HepG2 (cell line): ENCODE measurements around the gene TSPAN15. TPM values are rescaled to one million over a fixed set of nuclear protein-coding genes. Genes with fewer than 3 reads are reported as not detected.

Experiments used
- HOXA7 ChIP-seq: sonication (generic); formaldehyde crosslinking; IDR thresholded peaks from 2 replicates; pipeline ENCODE4 v1.8.1; 2022; ENCODE audit warnings: mild to moderate bottlenecking, missing genetic modification reagents, moderate library complexity
- LRRFIP1 ChIP-seq: sonication (generic); formaldehyde crosslinking; conservative IDR thresholded peaks from 2 replicates; pipeline ENCODE4 v1.4.0; 2020; ENCODE audit warnings: missing genetic modification reagents
- MLXIP ChIP-seq: sonication (generic); formaldehyde crosslinking; IDR thresholded peaks from 2 replicates; pipeline ENCODE4 v1.9.0; 2021; ENCODE audit warnings: missing genetic modification reagents, borderline replicate concordance
- SP1 ChIP-seq, 2 experiments: fragments of 450-650 bp in 1 of 2; sonication (generic) in 1 of 2; formaldehyde crosslinking in 1 of 2; IDR thresholded peaks; 2 replicates each; pipeline versions ENCODE4 v1.4.0 to v1.6.1; 2016 to 2020; ENCODE audit warnings: missing genetic modification reagents in 1 of 2
- TFE3 ChIP-seq: IDR thresholded peaks from 2 replicates; pipeline ENCODE4 v1.6.1; 2016
- ZFP90 ChIP-seq: sonication (generic); formaldehyde crosslinking; IDR thresholded peaks from 2 replicates; pipeline ENCODE4 v1.8.0; 2022; ENCODE audit warnings: missing genetic modification reagents, mild to moderate bottlenecking, inconsistent platforms, borderline replicate concordance
- ZNF451 ChIP-seq: sonication (generic); formaldehyde crosslinking; IDR thresholded peaks from 2 replicates; pipeline ENCODE4 v1.5.0; 2020; ENCODE audit warnings: mild to moderate bottlenecking, missing genetic modification reagents
- ZNF609 ChIP-seq: sonication (generic); formaldehyde crosslinking; IDR thresholded peaks from 2 replicates; pipeline ENCODE4 v1.4.0; 2020; ENCODE audit warnings: mild to moderate bottlenecking, missing genetic modification reagents, borderline replicate concordance
- ZNF740 ChIP-seq: sonication (generic); formaldehyde crosslinking; IDR thresholded peaks from 2 replicates; pipeline ENCODE4 v1.4.0; 2020; ENCODE audit warnings: missing genetic modification reagents
- polyA plus RNA-seq, 8 experiments: library from polyadenylated mRNA; depleted of rRNA in 3 of 8; stranded (reverse) in 7 of 8; unstranded in 1 of 8; fragments of >200 nt; fragmentation: Illumina TruSeq in 4 of 8; extraction: Trizol in 4 of 8; gene quantifications; 2 replicates each; pipeline versions ENCODE4 v1.2.1 to v1.2.3, GENCODE V29; 2011 to 2016; ENCODE audit warnings: low read depth in 4 of 8, missing spikeins in 1 of 8, mixed read lengths in 1 of 8; ENCODE audit not compliant: insufficient read depth in 1 of 8
- total RNA-seq, 5 experiments: library from RNA; depleted of rRNA; stranded (reverse); fragments of >200 nt; fragmentation: Illumina TruSeq; extraction: Trizol; gene quantifications; 2 replicates each; pipeline ENCODE4 v1.2.3, GENCODE V29; 2016; ENCODE audit warnings: low read depth in 1 of 5

The TSPAN15 gene
- total and polyA plus RNA-seq, 2 of the 13 experiments (the other 11 are each of a cell fraction or from before 2014, with no cell fraction given): 0.27 to 3.2 TPM

GRCh38 chr10:69425511-69426298 is 25.6 kb upstream of the TSPAN15 start (continued):
- TF ChIP-seq LRRFIP1 (CRISPR knock-in tag): no peak
- no peak for TF ChIP-seq ZFP90 (CRISPR knock-in tag)
- peak; percentile 97 for TF ChIP-seq TFE3 (CRISPR knock-in tag)
- TF ChIP-seq ZNF740 (CRISPR knock-in tag): no peak
- no peak for TF ChIP-seq SP1 (IDR thresholded peaks at IDR 0.05)
- no peak for TF ChIP-seq SP1 (CRISPR knock-in tag; IDR thresholded peaks at IDR 0.05)
- peak; percentile 99 for TF ChIP-seq MLXIP
- TF ChIP-seq ZNF609 (CRISPR knock-in tag): no peak; the same call in 1 of the 2 replicates
- TF ChIP-seq HOXA7: no peak
- TF ChIP-seq ZNF451 (CRISPR knock-in tag): no peak
